AG04450 (cell line): ENCODE data around the gene OR5K3. TPM values are rescaled to one million over a fixed set of nuclear protein-coding genes. Genes with fewer than 3 reads are reported as not detected.
"Not testable (repeated sequence)": the region's sequence is repeated elsewhere in the genome, so short reads cannot be mapped to it uniquely, and the experiment has no call there.

Experiments used
- CTCF ChIA-PET: fragments of 300-600, 350-600 bp; formaldehyde crosslinking; extraction: SDS; loops from one replicate; lab custom pipeline; 2022; ENCODE audit warnings: antibody characterized with exemption, inconsistent platforms; lab: Charles Lee
- POLR2A ChIA-PET: fragments of 350-600 bp; formaldehyde crosslinking; extraction: SDS; loops from one replicate; lab custom pipeline; 2021; ENCODE audit warnings: antibody characterized with exemption, inconsistent platforms; lab: Yijun Ruan, JAX
- DNase-seq: peaks from one replicate; pipeline ENCODE4 v3.0.0-alpha.2; 2011; ENCODE audit warnings: low read depth, low spot score
- H3K27ac ChIP-seq: one replicate; pipeline ENCODE4 v1.5.1; 2012; ENCODE audit warnings: low read depth, low read length, control low read depth
- H3K27me3 ChIP-seq: one replicate; pipeline ENCODE4 v1.6.0; 2012; ENCODE audit warnings: low read length; ENCODE audit not compliant: control insufficient read depth, insufficient read depth
- H3K4me3 ChIP-seq: 2 replicates; pipeline ENCODE4 v1.5.1; 2011; ENCODE audit warnings: mild to moderate bottlenecking, low read depth, low read length, control low read depth
- H3K9me3 ChIP-seq: 2 replicates; pipeline ENCODE4 v1.5.1; 2012; ENCODE audit warnings: low read length; ENCODE audit not compliant: control insufficient read depth, insufficient read depth
- polyA plus RNA-seq: library from polyadenylated mRNA; depleted of rRNA; stranded (reverse); fragments of >200 nt; gene quantifications from 2 replicates; pipeline ENCODE4 v1.2.3, GENCODE V29; 2011
- TF ChIP-seq, protein P1 (sequence below): IDR thresholded peaks from 2 replicates; pipeline ENCODE4 v1.5.1; 2011; ENCODE audit warnings: low read depth, low read length, control low read depth, inconsistent platforms

Gene OR5K3
- polyA plus RNA-seq, 1 experiment, result not detected

DNA sequence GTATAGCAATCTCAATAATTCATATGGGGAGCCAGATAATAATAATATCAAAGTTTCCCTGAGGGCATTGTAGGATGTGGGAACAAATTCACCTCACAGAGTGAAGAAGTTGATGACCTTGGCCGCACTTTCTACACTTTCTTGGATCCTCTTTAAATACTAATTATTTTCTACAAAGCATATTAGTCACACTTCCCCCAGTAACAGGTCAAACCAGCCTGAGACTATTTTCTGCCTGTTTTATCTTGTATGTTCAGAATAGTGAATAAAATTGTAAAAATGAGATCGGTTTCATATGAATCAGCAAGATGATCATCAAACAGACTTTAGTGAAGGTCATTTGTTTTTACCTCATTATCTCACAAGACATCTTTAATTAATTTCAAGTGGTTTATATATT, 2.3 kb upstream of the OR5K3 start:
- H3K9me3 ChIP-seq, result no peaks in the 10 kb centered on the region
- CTCF ChIA-PET, result no interaction called here
- DNase-seq, result no peak
- H3K27ac ChIP-seq, result no peak overlapping the region
- no peaks in the 10 kb centered on the region for H3K27me3 ChIP-seq
- no peak overlapping the region for H3K4me3 ChIP-seq
- TF ChIP-seq, protein P1, sequence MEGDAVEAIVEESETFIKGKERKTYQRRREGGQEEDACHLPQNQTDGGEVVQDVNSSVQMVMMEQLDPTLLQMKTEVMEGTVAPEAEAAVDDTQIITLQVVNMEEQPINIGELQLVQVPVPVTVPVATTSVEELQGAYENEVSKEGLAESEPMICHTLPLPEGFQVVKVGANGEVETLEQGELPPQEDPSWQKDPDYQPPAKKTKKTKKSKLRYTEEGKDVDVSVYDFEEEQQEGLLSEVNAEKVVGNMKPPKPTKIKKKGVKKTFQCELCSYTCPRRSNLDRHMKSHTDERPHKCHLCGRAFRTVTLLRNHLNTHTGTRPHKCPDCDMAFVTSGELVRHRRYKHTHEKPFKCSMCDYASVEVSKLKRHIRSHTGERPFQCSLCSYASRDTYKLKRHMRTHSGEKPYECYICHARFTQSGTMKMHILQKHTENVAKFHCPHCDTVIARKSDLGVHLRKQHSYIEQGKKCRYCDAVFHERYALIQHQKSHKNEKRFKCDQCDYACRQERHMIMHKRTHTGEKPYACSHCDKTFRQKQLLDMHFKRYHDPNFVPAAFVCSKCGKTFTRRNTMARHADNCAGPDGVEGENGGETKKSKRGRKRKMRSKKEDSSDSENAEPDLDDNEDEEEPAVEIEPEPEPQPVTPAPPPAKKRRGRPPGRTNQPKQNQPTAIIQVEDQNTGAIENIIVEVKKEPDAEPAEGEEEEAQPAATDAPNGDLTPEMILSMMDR, result no peak
- POLR2A ChIA-PET, result no interaction called here

DNA sequence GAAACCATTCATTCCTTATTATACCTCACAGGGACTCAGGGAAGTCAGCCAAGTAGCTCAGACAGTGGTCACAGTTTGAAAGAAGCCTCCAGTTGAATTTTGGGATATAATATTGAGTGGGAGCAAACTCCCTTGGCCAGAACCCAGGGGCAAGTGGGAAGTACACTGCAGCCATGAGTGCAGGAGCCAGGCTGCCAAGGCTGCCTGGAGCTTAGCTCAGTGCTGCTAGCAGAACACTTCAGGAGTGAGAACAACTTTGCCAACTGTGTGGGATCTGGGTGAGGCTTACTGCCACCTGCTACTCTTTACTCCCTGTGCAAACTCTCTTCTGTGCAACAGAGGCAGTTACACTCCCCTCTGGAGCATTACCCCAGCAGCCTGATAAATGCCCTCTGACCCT, 4.6 kb downstream of the OR5K3 start:
- Histone ChIP-seq H3K27ac (no peak overlapping the region), H3K27me3 (no peaks in the 10 kb centered on the region), H3K9me3 (no peaks in the 10 kb centered on the region), H3K4me3 (no peak overlapping the region)
- TF ChIP-seq, protein P1, result no peak
- ChIA-PET CTCF (no interaction called here), POLR2A (no interaction called here)
- no peak for DNase-seq

DNA sequence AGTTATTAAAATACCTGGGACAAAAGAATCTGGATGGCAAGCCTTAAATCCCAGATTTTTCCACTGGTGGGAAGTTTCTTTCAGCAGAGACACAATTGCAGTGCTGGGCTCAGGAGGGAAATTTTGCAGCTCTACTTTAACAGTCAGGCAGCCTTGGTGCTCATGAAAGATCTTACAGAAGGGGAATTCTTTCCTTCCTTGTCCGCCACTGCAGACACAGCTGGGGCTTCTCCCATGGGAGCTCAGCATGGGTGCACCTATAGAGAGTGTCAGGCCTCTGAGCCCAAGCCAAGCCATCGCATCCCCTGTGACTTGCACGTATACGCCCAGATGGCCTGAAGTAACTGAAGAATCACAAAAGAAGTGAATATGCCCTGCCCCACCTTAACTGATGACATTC, 6.0 kb downstream of the OR5K3 start:
- CTCF ChIA-PET, POLR2A ChIA-PET, H3K27ac ChIP-seq, H3K27me3 ChIP-seq, H3K4me3 ChIP-seq, DNase-seq, H3K9me3 ChIP-seq: not testable (repeated sequence)

DNA sequence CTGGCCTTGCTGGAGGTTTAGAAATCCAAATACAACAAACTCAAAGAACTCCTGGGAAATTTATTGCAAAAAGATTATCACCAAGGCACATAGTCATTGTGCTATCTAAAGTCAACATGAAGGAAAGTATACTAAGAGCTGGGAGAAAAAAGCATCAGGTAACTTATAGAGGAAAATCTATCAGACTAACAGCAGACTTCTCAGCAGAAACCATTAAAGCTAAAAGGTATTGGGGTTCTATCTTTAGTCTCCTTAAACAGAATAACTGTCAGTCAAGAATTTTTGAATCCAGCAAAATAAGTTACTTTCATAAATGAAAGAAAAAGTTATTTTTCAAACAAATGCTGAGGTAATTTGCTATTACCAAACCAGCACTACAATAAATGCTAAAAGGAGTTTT, 8.0 kb downstream of the OR5K3 start:
- no peak for DNase-seq
- TF ChIP-seq, protein P1, result no peak
- no peak overlapping the region for H3K27ac ChIP-seq
- no peak overlapping the region for H3K4me3 ChIP-seq
- no peaks in the 10 kb centered on the region for H3K9me3 ChIP-seq
- ChIA-PET POLR2A (no interaction called here), CTCF (no interaction called here)
- no peaks in the 10 kb centered on the region for H3K27me3 ChIP-seq

DNA sequence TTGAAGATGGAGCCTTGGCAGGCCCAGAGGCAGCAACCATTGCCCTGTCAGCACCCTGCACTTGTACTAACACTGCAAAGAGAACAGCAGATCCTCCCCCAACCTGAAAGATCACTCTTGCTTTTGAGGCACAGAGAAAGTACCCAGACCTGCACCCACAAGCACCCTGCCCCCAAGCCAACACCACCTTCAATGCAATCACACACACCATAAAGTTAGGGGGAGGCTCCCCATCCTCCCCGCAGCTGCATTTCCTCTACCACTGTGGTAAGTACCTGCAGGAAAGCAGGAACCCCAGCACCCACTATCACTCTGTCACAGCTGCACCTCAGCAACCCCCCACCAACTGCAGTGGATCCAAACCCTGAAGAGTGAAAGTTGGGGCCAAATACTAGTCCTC, 12.0 kb downstream of the OR5K3 start:
- H3K27ac ChIP-seq, result no peak overlapping the region
- POLR2A ChIA-PET, result no interaction called here
- no peak for DNase-seq
- no peak overlapping the region for H3K4me3 ChIP-seq
- CTCF ChIA-PET, result no interaction called here
- no peaks in the 10 kb centered on the region for H3K9me3 ChIP-seq
- H3K27me3 ChIP-seq, result no peaks in the 10 kb centered on the region
- TF ChIP-seq, protein P1, result no peak

DNA sequence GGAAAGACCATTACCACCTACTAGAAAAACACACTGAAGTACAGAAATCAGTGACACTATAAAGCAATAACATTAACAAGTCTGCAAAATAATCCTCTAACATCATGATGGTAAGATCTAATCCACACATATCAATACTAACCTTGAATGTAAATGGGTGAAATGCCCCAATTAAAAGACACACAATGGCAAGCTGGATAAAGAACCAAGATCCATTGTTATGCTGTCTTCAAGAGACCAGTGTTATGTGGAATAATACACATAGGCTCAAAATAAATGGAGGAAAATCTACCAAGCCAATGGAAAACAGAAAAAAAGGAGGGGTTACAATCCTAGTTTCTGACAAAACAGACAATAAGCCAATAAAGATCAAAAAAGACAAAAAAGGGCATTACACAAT, 13.5 kb downstream of the OR5K3 start:
- H3K9me3 ChIP-seq, result no peaks in the 10 kb centered on the region
- DNase-seq, result no peak
- H3K27ac ChIP-seq, result no peak overlapping the region
- TF ChIP-seq, protein P1, result no peak
- POLR2A ChIA-PET, result no interaction called here
- no peaks in the 10 kb centered on the region for H3K27me3 ChIP-seq
- H3K4me3 ChIP-seq, result no peak overlapping the region
- CTCF ChIA-PET, result no interaction called here
